GM20000 (cell line): ENCODE data around the gene LMNB1.
"Not testable (repeated sequence)": the region's sequence is repeated elsewhere in the genome, so short reads cannot be mapped to it uniquely, and the experiment has no call there.

ENCODE experiments used
- DNase-seq: peaks from one replicate; pipeline ENCODE4 v3.0.0; 2012; ENCODE audit warnings: low spot score
- CTCF ChIP-seq: IDR thresholded peaks from 2 replicates; pipeline ENCODE4 v1.5.1; 2012; ENCODE audit warnings: mild to moderate bottlenecking, control low read depth; ENCODE audit errors: extremely low read depth, missing control alignments

The LMNB1 gene

DNA sequence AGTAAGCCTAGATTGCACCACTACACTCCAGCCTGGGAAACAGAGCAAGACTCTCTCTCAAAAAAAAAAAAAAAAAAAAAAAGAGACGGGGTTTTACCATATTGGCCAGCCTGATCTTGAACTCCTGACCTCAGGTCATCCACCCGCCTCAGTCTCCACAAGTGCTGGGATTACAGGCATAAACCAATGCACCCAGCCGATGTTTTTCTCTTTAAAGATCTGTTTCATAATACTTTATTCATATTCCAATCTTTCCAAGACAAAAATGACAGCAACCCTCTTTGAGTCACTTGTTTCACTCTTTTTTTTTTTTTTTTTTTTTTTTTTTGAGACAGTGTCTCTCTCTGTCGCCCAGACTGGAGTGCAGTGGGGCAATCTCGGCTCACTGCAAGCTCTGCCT lies 13.6 kb upstream of the LMNB1 start:
- no peak for TF ChIP-seq CTCF
- DNase-seq, result no peak

GRCh38 chr5:126769703-126770102 lies 7.2 kb upstream of the LMNB1 start:
- TF ChIP-seq CTCF, result no peak
- DNase-seq, result no peak

GRCh38 chr5:126773536-126773935 lies 3.4 kb upstream of the LMNB1 start:
- DNase-seq, result not testable (repeated sequence)

DNA sequence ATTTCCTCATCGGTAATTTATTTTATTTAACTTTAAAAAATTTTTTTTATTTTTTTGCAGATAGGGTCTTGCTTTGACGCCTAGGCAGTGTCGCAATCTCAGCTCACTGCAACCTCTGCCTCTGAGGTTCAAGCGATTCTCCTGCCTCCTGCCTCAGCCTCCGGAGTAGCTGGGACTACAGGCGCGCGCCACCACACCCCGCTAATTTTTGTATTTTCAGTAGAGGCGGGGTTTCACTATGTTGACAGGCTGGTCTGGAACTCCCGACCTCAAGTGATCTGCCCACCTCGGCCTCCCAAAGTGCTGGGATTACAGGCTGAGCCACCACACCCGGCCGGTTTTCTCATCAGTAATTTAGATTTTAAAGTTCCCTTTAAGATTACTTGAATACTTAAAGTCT lies 2.3 kb upstream of the LMNB1 start:
- DNase-seq, result not testable (repeated sequence)

GRCh38 chr5:126777257-126777974 lies 480 bp downstream of the LMNB1 start:
- TF ChIP-seq CTCF, result no peak
- peak; percentile 53 for DNase-seq

DNA sequence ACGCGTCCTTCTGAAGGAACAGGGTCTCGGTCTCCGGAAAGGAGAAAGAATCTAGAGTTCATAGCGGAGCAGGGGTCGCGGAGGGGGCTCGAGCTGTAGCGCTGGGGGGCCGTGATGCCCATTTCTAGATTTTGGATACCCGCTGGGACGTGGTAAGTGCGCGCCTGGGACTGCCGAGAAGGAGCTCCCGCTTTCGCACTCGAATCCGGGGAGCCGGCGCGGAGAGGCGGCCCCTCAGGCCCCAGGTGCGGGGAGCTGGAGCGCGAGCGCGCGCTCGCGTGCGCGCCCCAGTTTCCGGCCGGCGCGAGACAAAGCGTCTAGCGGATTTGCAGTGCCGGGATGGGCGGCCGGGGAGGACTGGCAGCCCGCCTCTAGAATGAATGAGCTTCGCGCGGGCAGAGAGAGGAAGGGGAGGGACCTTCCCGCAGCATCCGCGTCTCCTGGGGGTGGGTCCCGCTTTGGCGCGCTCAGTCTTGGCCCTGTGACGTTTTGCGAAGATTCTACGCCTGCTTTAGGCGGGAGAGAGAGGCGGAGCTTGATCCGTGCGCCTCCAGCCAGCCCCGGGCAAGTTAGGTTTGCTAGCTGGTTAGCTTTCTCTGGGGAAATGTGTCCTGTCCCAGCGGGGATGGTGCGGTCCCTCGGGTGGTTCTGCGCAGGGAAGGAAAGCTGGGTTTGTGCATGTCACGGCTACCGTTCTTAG lies 1.2 kb downstream of the LMNB1 start:
- DNase-seq, result peak; percentile 87
- TF ChIP-seq CTCF, result no peak

DNA sequence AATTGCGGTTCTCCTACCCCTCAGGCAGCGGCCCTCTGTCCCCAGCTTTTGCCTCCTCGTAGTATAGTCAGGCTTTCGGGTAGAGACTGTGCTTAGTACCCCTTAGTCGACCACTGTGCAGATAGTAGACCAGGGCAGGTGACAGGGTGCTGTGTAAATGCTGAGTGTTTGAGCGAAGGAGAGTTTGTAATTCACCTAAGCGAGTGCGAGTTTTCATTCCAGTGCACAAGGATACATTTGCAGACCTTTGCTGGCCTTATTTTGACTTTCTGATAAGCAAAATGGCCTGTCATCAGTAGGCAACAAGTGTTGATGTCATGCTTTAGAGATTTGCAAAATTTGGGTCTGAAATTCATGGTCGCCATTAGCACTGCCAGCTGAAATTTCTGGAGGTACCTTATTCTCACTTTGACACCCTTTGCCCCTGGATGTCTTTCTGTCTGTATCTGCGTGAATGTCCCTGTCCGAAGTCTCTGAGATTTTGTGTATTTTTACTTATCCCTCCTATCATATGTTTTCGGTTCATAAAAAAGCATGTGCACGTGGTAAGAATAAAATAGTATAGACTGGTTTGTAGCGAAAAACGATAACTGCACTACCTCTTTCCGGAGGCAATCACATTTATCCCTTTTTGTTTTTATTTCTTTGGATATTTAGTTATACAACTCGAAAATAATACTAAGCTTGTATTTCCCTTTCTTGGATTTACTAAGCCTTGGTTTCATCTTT lies 1.9 kb downstream of the LMNB1 start:
- TF ChIP-seq CTCF, result no peak
- no peak for DNase-seq

DNA sequence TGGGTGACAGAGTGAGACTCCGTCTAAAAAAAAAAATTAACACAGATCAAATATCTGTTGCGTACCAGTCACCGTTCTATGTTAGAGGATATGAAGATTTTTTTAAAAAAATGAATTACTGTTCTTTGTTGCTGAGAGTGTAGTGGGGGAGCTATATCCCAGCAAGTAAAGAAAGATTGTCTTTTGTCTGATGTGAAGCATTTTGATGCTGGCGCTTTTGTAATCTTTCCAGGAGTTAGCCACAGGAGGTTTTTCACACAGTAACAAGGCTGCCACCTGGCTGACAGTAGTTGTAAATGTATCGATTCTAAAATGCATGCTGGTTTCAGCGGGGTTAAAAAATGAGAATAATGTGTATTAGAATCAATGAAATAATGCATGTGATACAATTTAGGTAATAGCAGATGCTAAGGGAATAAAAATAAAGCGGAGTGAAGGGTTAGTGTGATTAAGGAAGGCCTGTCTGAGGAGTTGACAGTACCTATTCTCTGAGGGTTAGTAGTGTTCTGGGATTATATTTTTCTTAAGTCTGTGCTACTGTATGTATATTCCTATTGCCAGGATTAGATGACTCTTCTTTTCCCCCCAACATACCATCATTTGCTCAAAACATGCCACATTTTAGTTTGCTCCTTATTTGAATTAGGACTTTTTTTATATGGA lies 3.4 kb downstream of the LMNB1 start:
- TF ChIP-seq CTCF, result peak; percentile 29
- peak; percentile 61 for DNase-seq

- not testable (repeated sequence) for DNase-seq
These were observed 11.5 kb downstream of the LMNB1 start for GRCh38 chr5:126788409-126788808.
